Loucy (cell line): ENCODE data around the gene ELL2.

ENCODE experiments used
- H2AFZ ChIP-seq: fragments of 200-600 bp; sonication (generic); 2 replicates; pipeline ENCODE4 v1.6.0; 2016; ENCODE audit warnings: antibody characterized with exemption, mild to moderate bottlenecking, low read length, moderate library complexity
- H3F3A ChIP-seq: fragments of 200-600 bp; 2 replicates; pipeline ENCODE4 v1.6.0; 2016; ENCODE audit warnings: antibody characterized with exemption, low read depth, mild to moderate bottlenecking
- H3K27me3 ChIP-seq: fragments of 200-600 bp; sonication (generic); 2 replicates; pipeline ENCODE4 v1.6.1; 2014; ENCODE audit warnings: low read length, mild to moderate bottlenecking; ENCODE audit not compliant: insufficient read depth, poor library complexity, severe bottlenecking
- H3K36me3 ChIP-seq: fragments of 200-600 bp; sonication (generic); 2 replicates; pipeline ENCODE4 v1.6.1; 2016; ENCODE audit warnings: low read length; ENCODE audit not compliant: insufficient read depth
- H3K4me1 ChIP-seq: fragments of 200-600 bp; sonication (generic); 2 replicates; pipeline ENCODE4 v1.5.1; 2014; ENCODE audit warnings: low read length, mild to moderate bottlenecking; ENCODE audit not compliant: insufficient read depth, poor library complexity, severe bottlenecking
- H3K4me2 ChIP-seq: fragments of 200-600 bp; sonication (generic); 2 replicates; pipeline ENCODE4 v1.6.0; 2014; ENCODE audit warnings: antibody characterized with exemption, low read length, low read depth, mild to moderate bottlenecking; ENCODE audit not compliant: poor library complexity, severe bottlenecking
- H3K4me3 ChIP-seq: fragments of 200-600 bp; sonication (generic); 2 replicates; pipeline ENCODE4 v1.5.1; 2014; ENCODE audit warnings: low read length, mild to moderate bottlenecking, mixed read lengths; ENCODE audit not compliant: poor library complexity, severe bottlenecking
- H3K79me2 ChIP-seq: fragments of 200-600 bp; sonication (generic); 2 replicates; pipeline ENCODE4 v1.6.1; 2014; ENCODE audit warnings: low read length; ENCODE audit not compliant: insufficient read depth
- H3K9ac ChIP-seq: fragments of 200-600 bp; sonication (generic); 2 replicates; pipeline ENCODE4 v1.6.0; 2014; ENCODE audit warnings: mild to moderate bottlenecking, low read depth, low read length, moderate library complexity; ENCODE audit not compliant: poor library complexity, severe bottlenecking
- H3K9me2 ChIP-seq: fragments of 200-600 bp; sonication (generic); replicated peaks from 2 replicates; pipeline ENCODE4 v1.6.1; 2016; ENCODE audit warnings: low read depth, low read length, mixed read lengths
- H3K9me3 ChIP-seq: fragments of 200-600 bp; sonication (generic); 2 replicates; pipeline ENCODE4 v1.6.1; 2014; ENCODE audit warnings: mild to moderate bottlenecking, antibody characterized with exemption, low read length, low read depth; ENCODE audit not compliant: insufficient read depth
- H4K20me1 ChIP-seq: fragments of 200-600 bp; sonication (generic); 2 replicates; pipeline ENCODE4 v1.6.0; 2014; ENCODE audit warnings: antibody characterized with exemption, low read length, mild to moderate bottlenecking; ENCODE audit not compliant: insufficient read depth, poor library complexity, severe bottlenecking
- CTCF ChIP-seq: fragments of 200-600 bp; sonication (generic); conservative IDR thresholded peaks from 2 replicates; pipeline ENCODE4 v1.5.1; 2014; ENCODE audit warnings: mild to moderate bottlenecking, antibody characterized with exemption, low read length
- EZH2phosphoT487 ChIP-seq: fragments of 200-600 bp; IDR thresholded peaks from 2 replicates; pipeline ENCODE4 v1.6.1; 2018; ENCODE audit warnings: antibody characterized with exemption, mild to moderate bottlenecking, moderate library complexity, borderline replicate concordance

The ELL2 gene

GRCh38 chr5:95874246-95874645 lies 87.4 kb downstream of the ELL2 start:
- Histone ChIP-seq H3K9me3 (no peaks in the 10 kb centered on the region), H3K4me1 (peaks cover 14% of the 10 kb centered on the region), H4K20me1 (no peaks in the 10 kb centered on the region), H3F3A (no peaks in the 10 kb centered on the region), H3K79me2 (no peaks in the 10 kb centered on the region), H3K4me2 (no peak overlapping the region), H2AFZ (no peak overlapping the region), H3K27me3 (peaks cover 7% of the 10 kb centered on the region), H3K9me2 (no peaks in the 10 kb centered on the region), H3K9ac (no peak overlapping the region), H3K36me3 (no peaks in the 10 kb centered on the region), H3K4me3 (no peak overlapping the region)
- TF ChIP-seq CTCF (no peak), EZH2phosphoT487 (no peak)

GRCh38 chr5:95873351-95873750 lies 88.3 kb downstream of the ELL2 start:
- no peak overlapping the region for H2AFZ ChIP-seq
- H3K9me3 ChIP-seq, result no peaks in the 10 kb centered on the region
- no peak overlapping the region for H3K4me3 ChIP-seq
- no peak overlapping the region for H3K4me2 ChIP-seq
- no peaks in the 10 kb centered on the region for H3K79me2 ChIP-seq
- H3K4me1 ChIP-seq, result peaks cover 18% of the 10 kb centered on the region
- no peaks in the 10 kb centered on the region for H4K20me1 ChIP-seq
- peaks cover 7% of the 10 kb centered on the region for H3K27me3 ChIP-seq
- H3K9ac ChIP-seq, result no peak overlapping the region
- no peaks in the 10 kb centered on the region for H3F3A ChIP-seq
- no peaks in the 10 kb centered on the region for H3K9me2 ChIP-seq
- no peak for TF ChIP-seq CTCF
- no peak for TF ChIP-seq EZH2phosphoT487
- H3K36me3 ChIP-seq, result no peaks in the 10 kb centered on the region

GRCh38 chr5:95872346-95873268 lies 89.0 kb downstream of the ELL2 start:
- no peaks in the 10 kb centered on the region for H3K9me2 ChIP-seq
- peaks cover 18% of the 10 kb centered on the region for H3K4me1 ChIP-seq
- no peak overlapping the region for H2AFZ ChIP-seq
- no peak overlapping the region for H3K4me3 ChIP-seq
- H3K27me3 ChIP-seq, result peaks cover 7% of the 10 kb centered on the region
- no peaks in the 10 kb centered on the region for H3K9me3 ChIP-seq
- no peaks in the 10 kb centered on the region for H3F3A ChIP-seq
- no peak for TF ChIP-seq EZH2phosphoT487
- TF ChIP-seq CTCF, result no peak
- no peak overlapping the region for H3K4me2 ChIP-seq
- no peaks in the 10 kb centered on the region for H3K36me3 ChIP-seq
- no peak overlapping the region for H3K9ac ChIP-seq
- H4K20me1 ChIP-seq, result no peaks in the 10 kb centered on the region
- no peaks in the 10 kb centered on the region for H3K79me2 ChIP-seq
